Measurements from ENCODE around the gene ZSWIM5.

ZSWIM5 gene

DNA sequence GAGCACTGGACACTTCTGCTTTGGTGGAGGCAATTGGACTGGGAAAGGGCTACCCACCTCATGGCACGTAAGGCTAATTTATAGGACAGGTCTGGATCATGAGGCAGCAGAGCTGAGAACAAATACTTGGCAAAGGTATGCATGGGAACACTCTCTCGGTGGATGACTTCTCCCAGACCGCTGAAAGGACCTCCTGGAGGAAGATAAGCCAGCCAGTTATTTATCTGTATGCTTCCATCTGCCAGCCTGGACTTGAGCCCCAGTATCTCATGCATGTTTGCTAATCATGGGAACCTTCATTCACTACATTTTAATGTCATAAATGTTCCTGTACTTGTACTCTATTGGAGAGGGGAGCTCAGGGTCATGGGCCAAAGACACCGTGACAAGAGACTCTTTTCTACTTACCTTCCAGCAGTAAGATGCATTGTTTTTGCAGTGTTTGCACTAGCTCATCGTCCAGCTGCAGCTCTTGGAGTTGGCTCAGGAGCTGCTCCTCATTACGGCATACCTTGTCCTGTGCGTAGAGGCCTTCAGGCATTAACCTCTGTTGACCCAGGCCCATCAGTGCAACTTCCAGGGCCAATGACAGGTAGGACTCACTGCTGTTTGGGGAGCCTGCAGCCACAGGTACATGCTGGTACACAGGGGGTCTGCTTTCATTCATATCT is 170.6 kb downstream of the ZSWIM5 start:
- DNase-seq (ENCODE audit: low read depth in 2 of 3, low spot score in 1 of 3), result no peak

DNA sequence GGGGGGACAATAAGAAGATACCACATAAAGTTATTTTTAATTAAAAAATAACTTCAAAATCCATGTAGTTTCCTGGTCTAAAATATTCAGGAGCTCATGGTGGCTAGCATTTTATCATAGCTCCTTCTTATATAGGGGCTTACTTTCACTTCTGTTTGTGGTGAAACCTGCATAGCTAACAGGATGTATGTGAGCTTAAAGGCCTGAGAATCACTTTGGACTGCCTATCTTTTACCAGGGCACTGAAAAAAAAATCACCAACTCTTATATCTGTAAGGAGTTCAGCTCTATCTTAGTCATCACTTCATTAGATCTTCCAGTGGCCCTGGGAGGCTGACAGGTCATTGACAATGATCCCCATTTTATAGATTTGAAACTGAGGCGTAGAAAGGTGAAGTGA is 173.0 kb downstream of the ZSWIM5 start:
- no peak for DNase-seq (ENCODE audit: low read depth in 2 of 3, low spot score in 1 of 3)

DNA sequence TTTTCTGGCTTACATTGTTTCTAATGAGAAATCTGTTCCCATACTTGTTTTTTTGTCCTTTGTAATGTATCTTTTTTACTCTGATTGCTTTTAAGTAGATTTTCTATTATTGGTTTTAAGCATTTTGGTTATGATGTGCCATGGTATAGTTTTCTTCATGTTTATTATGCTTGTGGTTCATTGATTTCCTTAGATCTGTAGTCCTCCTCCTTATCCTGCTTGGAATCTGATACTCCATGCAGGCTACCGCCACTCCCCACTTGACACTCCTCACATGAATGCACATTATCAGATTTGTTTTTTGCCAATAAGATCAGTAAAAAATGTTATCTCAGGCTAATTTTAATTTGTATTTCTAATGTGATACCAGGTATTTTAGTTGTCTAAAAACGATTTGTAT is 173.6 kb downstream of the ZSWIM5 start:
- DNase-seq (ENCODE audit: low read depth in 2 of 3, low spot score in 1 of 3), result no peak

DNA sequence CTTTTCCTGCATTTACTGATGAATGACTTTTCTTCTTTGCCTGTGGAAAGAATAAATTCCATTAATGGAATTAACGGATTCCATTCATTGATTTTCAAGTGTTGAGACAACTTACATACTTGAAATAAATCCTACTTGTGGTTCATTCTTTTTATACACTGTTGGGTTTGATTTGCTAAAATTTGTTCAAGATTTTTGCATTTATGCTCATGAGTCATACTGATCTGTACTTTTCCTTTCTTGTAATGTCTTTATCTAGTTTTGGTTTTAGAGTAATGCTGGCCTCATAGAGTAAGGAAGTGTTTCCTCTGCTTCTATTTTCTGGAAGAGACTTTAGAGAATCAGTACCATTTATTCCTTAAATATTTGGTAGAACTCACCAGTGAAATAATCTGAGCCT is 180.0 kb downstream of the ZSWIM5 start:
- DNase-seq (ENCODE audit: low read depth in 2 of 3, low spot score in 1 of 3), result no peak

DNA sequence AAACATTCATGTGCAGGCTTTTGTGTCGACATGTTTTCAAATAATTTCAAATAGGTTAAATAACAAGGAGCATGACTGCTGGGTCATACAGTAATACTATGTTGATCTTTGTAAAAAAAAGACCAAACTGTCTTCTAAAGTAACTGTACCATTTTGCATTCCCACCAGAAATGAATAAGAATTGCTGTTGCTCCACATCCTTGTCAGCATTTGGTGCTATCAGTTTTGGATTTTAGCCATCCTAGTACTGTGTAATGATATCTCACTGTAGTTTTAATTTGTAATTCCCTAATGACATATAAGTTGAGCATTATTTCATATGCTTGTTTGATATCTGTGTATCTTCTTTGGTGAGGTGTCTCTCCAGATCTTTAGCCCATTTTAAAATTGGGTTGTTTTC is 182.7 kb downstream of the ZSWIM5 start:
- no peak for DNase-seq (ENCODE audit: low read depth in 2 of 3, low spot score in 1 of 3)

DNA sequence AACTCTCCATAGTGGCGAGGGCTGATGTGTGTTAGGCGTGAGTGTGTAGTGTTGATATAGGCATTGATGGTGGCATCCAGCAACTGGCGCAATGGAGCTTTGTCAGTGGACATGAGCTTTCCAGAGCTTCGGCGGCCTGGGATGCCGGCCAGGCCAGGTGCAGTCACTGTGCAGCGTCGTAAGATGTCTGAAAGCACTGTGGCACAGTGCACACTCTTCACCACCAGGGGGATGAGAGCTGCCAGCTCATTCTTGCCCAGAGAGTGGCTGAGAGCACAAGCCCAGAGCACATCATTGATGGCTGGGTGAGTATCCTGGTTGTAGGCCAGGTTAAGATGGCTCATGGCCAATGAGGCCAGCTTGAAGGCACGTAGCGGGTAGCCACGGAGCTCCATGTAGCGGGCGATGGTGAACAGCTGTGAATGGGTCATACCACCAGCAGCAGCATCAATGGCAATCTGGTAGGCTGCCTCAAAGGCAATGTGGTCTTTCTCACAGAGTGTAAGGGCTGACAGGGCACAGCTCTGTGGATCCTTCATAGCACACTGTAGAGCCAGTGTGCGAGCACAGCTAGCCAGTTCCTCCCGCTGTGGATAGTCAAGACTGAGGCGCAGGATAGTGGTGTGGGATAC is 187.7 kb downstream of the ZSWIM5 start:
- DNase-seq (ENCODE audit: low read depth in 2 of 3, low spot score in 1 of 3), result peak; percentile 53 to 59 (median 58)

DNA sequence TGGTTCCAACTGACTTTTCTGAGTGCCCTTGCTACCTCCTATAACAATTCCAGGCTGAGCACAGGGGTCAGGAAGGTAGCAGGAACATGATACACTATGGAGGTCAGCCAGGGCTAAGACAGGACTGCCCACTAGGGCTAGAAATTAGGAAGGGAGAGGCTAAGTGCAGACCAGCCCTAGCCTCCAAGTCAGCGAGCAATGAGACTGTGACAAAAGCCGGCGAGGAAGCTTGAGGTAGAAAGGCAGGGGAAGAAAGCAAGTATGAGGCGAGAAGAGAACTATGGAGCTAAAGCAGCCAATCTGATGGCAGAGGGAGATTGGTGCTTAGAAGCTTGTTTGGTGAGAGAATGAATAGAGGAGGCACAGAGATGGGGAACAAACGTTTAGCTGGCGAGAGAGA is 189.6 kb downstream of the ZSWIM5 start:
- no peak for DNase-seq (ENCODE audit: low read depth in 2 of 3, low spot score in 1 of 3)

DNA sequence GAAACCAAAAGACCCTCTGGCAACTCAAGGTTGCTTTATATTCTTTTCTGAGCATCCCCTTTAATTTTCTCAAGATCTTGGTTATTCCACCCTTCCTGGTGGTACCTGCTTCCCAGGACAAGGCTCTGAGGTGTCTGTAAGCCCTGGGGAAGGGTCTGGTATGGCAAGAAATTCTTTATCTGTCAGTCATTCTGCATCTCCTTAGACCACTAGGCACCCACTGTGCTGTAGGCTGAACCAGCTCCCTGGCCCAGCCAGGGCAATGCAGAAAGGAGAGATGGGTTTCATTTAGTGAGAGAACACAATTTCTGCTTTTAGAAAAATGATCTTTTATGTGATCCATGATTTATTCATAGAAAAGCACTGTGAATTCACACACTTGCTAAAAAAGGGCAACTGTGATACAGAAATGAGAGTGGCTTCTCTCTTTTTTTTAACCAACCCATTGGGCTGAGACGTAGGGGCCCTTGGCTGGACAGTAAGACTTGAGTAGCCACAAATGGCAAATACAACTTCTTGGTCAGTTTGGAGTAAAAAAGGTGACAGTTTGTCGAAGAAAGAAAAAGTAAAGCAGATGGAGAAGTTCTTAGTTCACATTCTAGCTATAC is 190.2 kb downstream of the ZSWIM5 start:
- no peak for DNase-seq (ENCODE audit: low read depth in 2 of 3, low spot score in 1 of 3)

DNA sequence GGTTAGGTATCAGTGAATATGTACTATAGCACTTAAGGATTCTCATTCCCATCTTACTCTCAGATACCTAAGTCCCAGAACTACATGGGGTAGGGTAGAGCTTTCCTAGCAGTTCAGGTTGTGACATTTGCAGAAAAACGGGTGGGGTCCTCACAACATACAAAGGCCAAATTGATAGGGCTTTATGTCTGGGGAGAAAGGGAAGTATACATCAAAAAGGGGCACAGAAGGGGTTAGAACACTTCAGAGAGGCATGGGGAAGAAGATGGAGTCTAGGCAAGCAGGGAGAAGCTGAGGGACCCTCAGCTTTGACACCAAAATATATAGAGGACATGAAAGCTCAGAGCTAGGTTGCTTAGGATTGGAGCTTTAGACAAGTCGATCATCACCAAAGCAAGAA is 190.7 kb downstream of the ZSWIM5 start:
- no peak for DNase-seq (ENCODE audit: low read depth in 2 of 3, low spot score in 1 of 3)

DNA sequence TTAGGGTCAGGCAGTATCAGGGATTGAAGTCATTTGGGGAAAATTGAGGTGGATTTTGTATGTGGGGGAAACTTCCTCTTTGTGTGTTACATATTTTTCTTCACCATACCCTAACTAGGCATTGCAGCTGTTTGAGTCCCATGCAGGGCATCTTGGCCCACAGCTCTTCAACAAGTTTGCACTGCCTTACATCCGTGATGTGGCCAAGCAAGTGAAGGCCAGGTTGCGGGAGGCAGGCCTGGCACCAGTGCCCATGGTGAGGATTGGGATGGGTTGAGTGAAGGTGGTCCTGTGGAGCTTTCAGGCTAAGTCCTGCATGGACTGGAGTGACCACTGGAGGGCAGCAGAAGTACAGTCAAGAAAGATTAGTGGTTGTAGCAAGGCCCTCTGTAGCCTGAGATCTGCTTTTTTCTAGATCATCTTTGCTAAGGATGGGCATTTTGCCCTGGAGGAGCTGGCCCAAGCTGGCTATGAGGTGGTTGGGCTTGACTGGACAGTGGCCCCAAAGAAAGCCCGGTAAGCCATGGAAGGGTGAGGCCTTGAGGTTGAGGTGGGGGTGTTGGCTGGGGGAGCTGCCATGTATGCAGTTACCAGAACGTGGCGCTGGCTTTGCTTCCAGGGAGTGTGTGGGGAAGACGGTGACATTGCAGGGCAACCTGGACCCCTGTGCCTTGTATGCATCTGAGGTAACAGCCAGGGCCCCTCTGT is 191.9 kb downstream of the ZSWIM5 start:
- peak; percentile 63 to 79 (median 68) for DNase-seq (ENCODE audit: low read depth in 2 of 3, low spot score in 1 of 3)

DNA sequence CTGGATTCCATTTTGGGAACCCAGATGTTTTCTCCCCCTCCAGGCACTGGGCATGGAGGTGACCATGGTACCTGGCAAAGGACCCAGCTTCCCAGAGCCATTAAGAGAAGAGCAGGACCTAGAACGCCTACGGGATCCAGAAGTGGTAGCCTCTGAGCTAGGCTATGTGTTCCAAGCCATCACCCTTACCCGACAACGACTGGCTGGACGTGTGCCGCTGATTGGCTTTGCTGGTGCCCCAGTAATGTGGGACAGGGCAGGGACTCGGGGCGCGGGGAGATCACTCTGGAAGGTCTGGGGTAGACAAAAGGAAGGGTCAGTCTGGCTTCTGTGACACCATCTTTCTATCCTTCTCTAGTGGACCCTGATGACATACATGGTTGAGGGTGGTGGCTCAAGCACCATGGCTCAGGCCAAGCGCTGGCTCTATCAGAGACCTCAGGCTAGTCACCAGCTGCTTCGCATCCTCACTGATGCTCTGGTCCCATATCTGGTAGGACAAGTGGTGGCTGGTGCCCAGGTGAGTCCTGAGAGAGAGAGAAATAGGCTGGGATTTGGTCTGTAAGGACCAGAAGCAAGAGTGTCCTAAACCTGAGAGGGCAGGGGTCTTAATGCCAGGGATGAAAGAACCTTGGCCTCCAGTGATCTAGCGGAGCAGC is 192.7 kb downstream of the ZSWIM5 start:
- DNase-seq (ENCODE audit: low read depth in 2 of 3, low spot score in 1 of 3), result no peak

DNA sequence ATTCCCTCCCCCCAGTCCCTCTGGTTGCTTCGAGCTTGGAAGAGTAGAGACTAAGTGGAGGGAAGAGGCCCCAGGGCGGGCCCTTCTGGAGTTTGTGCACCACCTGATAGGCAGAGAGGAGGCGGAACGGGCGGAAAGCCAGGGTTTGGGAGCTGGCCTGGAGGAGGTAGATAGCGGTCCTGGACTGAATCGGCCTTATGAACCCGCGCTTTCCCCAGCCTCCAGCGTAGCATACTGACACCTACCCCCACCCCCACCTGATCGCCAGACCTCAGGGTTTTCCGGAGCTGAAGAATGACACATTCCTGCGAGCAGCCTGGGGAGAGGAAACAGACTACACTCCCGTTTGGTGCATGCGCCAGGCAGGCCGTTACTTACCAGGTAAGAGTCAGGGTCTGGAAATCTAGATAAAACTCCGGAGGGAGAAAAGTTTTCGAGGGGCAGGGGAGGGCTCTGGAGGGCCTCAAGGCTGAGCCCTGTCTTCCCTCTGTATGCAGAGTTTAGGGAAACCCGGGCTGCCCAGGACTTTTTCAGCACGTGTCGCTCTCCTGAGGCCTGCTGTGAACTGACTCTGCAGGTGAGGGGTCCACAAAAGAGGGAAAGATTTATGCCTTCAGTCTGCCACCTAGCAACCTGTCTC is 193.6 kb downstream of the ZSWIM5 start:
- peak in 2 of 3 donors; percentile 26 to 31 for DNase-seq (ENCODE audit: low read depth in 2 of 3, low spot score in 1 of 3)

DNA sequence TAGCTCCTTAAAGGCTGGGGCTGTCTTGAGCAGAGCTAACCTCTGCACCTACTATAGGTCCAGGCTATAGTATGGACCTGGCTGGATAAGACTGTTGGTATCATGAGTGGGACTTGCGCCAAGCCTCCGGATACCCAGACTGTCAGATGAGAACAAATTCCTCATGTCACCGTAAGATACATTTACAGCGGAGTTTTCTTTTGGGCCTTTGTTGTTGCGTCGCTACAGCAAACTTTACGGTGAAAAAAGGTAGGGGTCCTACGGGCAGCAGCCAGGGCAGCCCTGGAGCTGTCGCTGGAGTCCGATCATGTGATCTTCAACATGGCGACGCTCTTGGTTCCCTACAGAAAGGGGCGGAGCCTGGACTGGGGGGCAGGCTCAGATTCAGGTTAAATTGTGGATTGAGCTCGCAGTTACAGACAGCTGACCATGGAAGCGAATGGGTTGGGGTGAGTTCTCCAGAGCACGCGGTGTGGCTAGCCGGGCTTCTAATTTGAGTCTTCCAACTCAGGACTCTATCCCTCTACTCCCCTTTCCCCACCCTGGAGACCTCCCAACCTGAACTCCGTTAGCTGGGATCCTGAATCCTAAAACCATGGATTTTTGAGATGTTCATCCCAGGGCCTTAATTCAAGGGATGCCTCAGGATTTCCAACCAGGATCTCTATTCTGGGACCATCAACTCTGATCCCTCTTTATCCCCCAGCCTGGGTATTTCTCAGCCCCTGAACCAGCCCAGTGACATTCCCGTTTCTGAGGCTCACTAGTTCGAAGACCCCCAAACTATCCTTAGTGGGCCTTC is 194.4 kb downstream of the ZSWIM5 start, which contains the start of gene UROD:
TSS of gene UROD (plus strand) at position 418 of the 802 bp plus-strand sequence. CDS start at position 430, 12 bp downstream.
- peak; percentile 88 to 92 (median 89) for DNase-seq (ENCODE audit: low read depth in 2 of 3, low spot score in 1 of 3)

DNA sequence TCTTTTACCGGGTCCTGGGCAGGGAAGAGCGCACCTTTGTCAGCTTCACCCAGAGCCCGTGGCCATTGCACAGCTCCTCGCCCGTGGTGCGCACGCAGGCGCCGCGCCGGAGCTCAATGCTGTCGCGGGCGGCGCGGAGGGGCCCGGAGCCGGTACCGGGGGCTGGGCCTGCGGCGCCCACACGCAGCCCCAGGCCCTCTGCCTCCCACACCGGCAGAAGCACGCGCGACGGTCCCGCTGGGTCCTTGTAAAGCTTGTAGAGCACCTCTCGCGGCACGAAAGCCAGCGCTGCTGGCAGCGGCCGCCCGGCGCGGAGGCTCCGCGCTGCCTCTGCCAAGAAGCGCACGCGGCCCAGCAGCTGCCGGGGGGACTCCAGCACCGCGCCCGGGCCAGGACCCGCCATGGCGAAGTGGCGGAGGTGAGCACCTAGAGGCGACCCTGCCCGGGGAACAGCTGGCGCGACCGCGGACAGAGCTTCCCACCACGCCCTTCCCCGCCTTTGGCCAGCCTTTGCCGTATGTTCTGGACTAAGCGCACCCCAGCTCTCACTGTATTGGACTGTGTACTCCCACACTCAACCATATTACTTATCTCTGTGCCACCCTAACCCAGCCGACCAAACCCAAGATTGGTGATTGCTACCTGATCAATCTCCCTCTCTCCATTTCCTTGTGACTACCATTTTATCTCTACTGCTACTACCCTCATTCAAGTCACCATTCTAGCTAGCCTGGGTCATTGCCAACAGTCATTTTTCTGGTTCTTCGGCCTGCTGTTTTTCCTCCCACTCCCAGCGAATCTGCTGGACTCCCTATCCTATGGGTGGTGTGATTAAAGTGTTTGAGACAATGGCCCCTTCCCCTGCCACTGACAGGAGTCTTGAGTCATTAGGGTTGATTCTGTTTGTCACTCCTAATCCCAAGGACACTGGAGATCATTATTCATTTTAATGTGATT is 195.3 kb downstream of the ZSWIM5 start, which contains the start of gene HECTD3:
TSS of gene HECTD3 (minus strand) at position 470 of the 957 bp plus-strand sequence. CDS start at position 403, 67 bp downstream.
- peak; percentile 34 to 67 (median 49) for DNase-seq (ENCODE audit: low read depth in 2 of 3, low spot score in 1 of 3)

DNA sequence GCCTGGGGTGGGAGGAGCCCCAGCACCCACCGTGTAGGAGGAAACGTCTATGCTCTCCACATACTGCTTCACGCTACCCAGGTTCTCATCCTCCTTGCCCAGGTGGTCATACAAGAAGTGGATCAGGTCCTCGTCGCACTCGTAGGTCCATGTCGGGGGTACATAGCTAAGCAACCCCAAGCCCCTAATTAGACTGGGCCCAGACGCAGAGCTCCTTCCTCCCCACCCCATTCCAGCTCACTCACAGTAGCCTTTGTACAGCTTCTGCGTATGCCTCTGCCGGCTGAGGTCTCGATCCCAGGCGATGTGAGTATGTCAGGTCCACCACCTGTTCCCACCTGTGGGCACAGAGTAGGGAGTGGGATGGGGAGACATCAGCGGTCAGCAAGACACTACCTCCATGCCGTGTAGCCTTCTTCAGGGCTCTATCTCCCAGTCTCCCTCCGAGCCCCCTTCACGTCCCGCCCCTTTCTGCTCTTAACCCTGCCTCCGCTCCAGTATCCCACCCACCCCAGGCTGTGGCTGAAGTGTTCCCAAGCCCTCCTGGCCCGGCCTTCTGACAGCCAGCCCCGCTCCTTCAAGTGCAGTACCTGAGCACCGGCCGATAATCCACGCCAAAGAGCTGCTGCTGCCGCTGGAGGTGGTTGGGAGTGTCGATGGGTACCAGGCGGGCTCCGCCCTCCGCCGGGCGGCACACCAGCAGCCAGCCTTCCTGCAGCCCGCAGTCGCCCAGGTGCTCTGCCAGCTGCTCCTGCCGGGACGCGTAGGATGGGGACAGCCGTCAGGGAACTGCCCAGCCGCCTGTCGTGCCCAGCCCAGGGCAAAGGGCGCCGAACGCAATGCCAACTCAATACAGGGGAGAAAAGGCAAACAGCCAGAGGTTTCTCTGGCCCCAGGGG is 196.2 kb downstream of the ZSWIM5 start:
- peak in 1 of 3 donors; percentile 22 for DNase-seq (ENCODE audit: low read depth in 2 of 3, low spot score in 1 of 3)

DNA sequence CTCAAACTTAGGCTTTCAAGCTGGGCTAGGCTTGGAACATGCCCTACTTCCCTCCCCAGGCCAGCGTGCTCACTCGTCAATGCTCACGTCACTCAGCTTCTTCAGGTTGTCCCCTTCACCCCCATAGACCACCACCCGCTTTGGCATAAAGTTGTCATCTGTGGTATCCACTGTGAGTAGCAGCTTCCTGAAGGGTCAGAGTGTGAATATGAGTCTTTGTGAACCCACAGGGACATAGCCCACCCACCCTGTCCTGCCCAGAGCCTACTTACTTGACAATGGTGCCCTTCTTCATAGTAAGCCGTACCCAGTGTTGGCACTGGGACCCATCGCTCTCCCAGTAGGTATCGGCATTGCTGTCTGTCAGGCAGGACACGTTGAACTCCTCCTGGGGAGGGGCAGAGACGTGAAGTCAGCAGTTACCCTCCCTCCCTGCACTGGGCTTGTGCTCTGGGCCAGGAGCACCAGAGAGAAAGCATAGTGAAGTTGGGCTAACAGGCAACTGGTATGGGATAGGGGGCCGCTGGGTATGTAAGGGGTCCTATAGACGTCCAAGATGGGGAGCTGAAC is 197.0 kb downstream of the ZSWIM5 start:
- no peak for DNase-seq (ENCODE audit: low read depth in 2 of 3, low spot score in 1 of 3)

DNA sequence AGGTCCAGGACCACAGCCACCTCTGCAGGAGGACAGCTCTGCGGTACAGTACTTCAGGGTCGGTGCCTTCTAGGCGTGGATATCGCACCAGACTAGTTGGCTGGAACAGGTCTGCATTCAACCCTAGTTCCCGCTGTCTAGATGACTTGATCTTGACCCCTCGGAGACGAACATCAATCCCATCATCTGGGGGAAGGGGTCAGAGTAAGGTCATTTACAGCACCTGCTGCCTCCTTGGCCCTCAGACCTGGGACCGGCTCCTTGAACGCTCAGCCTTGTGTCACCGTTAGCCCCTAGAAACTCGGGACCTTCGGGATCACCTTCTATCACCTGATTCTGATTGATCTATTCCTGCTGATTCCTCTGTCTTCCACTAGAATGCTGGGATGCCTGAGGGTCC is 197.9 kb downstream of the ZSWIM5 start:
- no peak for DNase-seq (ENCODE audit: low read depth in 2 of 3, low spot score in 1 of 3)
